ENCODE measurements around the gene SYTL1. TPM values are rescaled to one million over a fixed set of nuclear protein-coding genes. Genes with fewer than 3 reads are reported as not detected.

The SYTL1 gene
- total and polyA plus RNA-seq, 9 of the 15 experiments (the other 6 are each of a cell fraction or from before 2014, with no cell fraction given), result 0.04 to 9.3 (median 1.7) TPM

DNA sequence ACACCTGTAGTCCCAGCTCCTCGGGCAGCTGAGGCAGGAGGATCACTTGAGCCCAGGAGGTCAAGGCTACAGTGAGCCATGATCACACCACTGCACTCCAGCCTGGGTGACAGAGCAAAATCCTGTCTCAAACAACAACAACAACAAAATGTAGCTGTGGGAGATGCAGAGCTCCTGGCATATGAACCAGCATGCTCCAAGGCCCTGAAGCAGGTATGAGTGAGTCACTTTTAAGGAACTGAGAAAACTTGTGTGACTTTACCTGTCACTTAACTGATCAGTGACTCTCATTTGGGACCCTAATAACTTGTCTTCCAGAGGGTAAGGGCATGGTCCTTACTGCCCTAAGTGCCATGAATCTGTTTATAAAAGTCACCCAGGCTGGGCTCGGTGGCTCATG, 39.2 kb upstream of the SYTL1 start:
- WGBS (ENCODE audit: insufficient coverage, low coverage, missing lambda C conversion rate), result 48% methylated on average over 2 of the region's 2 CpGs
- FAIRE-seq, result no peak
- H3K9ac ChIP-seq (ENCODE audit: insufficient read depth in 1 of 2, low read depth in 2 of 2, low read length in 2 of 2), result no peak overlapping the region; a peak in 1 of 4 replicates
- intact Hi-C loops (cut with micrococcal nuclease) (loop anchor here (5.0 kb wide), 2 partner anchors 55 to 70 kb away; partner anchors contain the start of gene FCN3), in situ Hi-C loops (cut with MboI) (loop anchor here (5.0 kb wide), 1 partner anchor 85 kb away; no protein-coding TSS in a partner anchor)
- POLR2A ChIA-PET, result interaction anchor here (0.6 kb wide), 1 partner anchor 333 kb away, joined by 3 read pairs; the partner anchor contains the start of gene FGR
- no peak for ATAC-seq
- peaks cover 27% of the 10 kb centered on the region; the same call in 2 of the 3 replicates for H3K36me3 ChIP-seq (ENCODE audit: control insufficient read depth, insufficient read depth, low read length)
- no peaks in the 10 kb centered on the region for H3K27me3 ChIP-seq (ENCODE audit: control insufficient read depth in 2 of 2, insufficient read depth in 2 of 2, low read length in 2 of 2)
- H2AFZ ChIP-seq (ENCODE audit: low read depth, low read length), result no peak overlapping the region
- 0 out of 2 replicates have a peak, but pooled peaks cover 7% of the 10 kb centered on the region for H4K20me1 ChIP-seq (replicated peaks; ENCODE audit: control insufficient read depth, insufficient read depth, low read length)
- no peak overlapping the region for H3K4me2 ChIP-seq (ENCODE audit: insufficient read depth, low read length)
- no peaks in the 10 kb centered on the region for H3K9me1 ChIP-seq (ENCODE audit: control insufficient read depth, insufficient read depth, low read length)
- DNase-seq (ENCODE audit: extremely low read depth in 1 of 4, low spot score in 3 of 4), result no peak
- CTCF ChIA-PET (ENCODE audit: low intra/inter-chr PET ratio), result interaction anchor here (2.9 to 3.2 kb wide), 2 partner anchors 85 to 93 kb away, joined by 33 to 49 read pairs; no protein-coding TSS in a partner anchor
- TF ChIP-seq, protein P1, sequence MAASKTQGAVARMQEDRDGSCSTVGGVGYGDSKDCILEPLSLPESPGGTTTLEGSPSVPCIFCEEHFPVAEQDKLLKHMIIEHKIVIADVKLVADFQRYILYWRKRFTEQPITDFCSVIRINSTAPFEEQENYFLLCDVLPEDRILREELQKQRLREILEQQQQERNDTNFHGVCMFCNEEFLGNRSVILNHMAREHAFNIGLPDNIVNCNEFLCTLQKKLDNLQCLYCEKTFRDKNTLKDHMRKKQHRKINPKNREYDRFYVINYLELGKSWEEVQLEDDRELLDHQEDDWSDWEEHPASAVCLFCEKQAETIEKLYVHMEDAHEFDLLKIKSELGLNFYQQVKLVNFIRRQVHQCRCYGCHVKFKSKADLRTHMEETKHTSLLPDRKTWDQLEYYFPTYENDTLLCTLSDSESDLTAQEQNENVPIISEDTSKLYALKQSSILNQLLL (CRISPR knock-in tag; IDR thresholded peaks at IDR 0.05; ENCODE audit: borderline replicate concordance), result no peak
- no peak for TF ChIP-seq ATF1 (CRISPR knock-in tag; IDR thresholded peaks at IDR 0.05)
- no peak for TF ChIP-seq ATF1 (tag; IDR thresholded peaks at IDR 0.05)
- TF ChIP-seq, protein P2, sequence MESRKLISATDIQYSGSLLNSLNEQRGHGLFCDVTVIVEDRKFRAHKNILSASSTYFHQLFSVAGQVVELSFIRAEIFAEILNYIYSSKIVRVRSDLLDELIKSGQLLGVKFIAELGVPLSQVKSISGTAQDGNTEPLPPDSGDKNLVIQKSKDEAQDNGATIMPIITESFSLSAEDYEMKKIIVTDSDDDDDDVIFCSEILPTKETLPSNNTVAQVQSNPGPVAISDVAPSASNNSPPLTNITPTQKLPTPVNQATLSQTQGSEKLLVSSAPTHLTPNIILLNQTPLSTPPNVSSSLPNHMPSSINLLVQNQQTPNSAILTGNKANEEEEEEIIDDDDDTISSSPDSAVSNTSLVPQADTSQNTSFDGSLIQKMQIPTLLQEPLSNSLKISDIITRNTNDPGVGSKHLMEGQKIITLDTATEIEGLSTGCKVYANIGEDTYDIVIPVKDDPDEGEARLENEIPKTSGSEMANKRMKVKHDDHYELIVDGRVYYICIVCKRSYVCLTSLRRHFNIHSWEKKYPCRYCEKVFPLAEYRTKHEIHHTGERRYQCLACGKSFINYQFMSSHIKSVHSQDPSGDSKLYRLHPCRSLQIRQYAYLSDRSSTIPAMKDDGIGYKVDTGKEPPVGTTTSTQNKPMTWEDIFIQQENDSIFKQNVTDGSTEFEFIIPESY (CRISPR knock-in tag; IDR thresholded peaks at IDR 0.05), result no peak
- no peak for TF ChIP-seq CBFA2T3 (IDR thresholded peaks at IDR 0.05)
- TF ChIP-seq FOXJ2 (tag; IDR thresholded peaks at IDR 0.05), result no peak
- TF ChIP-seq DPF2 (IDR thresholded peaks at IDR 0.05), result no peak
- no peak for TF ChIP-seq SETDB1 (IDR thresholded peaks at IDR 0.05; ENCODE audit: low read length)
- TF ChIP-seq ZNF184 (CRISPR knock-in tag; IDR thresholded peaks at IDR 0.05), result no peak
- TF ChIP-seq POLR2B (IDR thresholded peaks at IDR 0.05; ENCODE audit: low read depth, partially characterized antibody), result no peak
- TF ChIP-seq PHF21A (IDR thresholded peaks at IDR 0.05; ENCODE audit: borderline replicate concordance, low read depth), result no peak
- TF ChIP-seq, protein P3, sequence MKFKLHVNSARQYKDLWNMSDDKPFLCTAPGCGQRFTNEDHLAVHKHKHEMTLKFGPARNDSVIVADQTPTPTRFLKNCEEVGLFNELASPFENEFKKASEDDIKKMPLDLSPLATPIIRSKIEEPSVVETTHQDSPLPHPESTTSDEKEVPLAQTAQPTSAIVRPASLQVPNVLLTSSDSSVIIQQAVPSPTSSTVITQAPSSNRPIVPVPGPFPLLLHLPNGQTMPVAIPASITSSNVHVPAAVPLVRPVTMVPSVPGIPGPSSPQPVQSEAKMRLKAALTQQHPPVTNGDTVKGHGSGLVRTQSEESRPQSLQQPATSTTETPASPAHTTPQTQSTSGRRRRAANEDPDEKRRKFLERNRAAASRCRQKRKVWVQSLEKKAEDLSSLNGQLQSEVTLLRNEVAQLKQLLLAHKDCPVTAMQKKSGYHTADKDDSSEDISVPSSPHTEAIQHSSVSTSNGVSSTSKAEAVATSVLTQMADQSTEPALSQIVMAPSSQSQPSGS (CRISPR knock-in tag; IDR thresholded peaks at IDR 0.05), result no peak
- no peak for TF ChIP-seq SREBF2 (CRISPR knock-in tag; IDR thresholded peaks at IDR 0.05)
- no peak for TF ChIP-seq CBX3 (IDR thresholded peaks at IDR 0.05; ENCODE audit: borderline replicate concordance in 1 of 2, low read length in 2 of 2)
- TF ChIP-seq ESRRB (CRISPR knock-in tag; IDR thresholded peaks at IDR 0.05; ENCODE audit: borderline replicate concordance), result no peak
- TF ChIP-seq ZKSCAN8 (CRISPR knock-in tag; IDR thresholded peaks at IDR 0.05), result no peak
- no peak for TF ChIP-seq HSF4 (CRISPR knock-in tag; IDR thresholded peaks at IDR 0.05; ENCODE audit: borderline replicate concordance)
- no peak overlapping the region for H3K4me3 ChIP-seq
- no peak overlapping the region for H3K27ac ChIP-seq (ENCODE audit: extremely low read depth, low read depth, low read length)
- H3K79me2 ChIP-seq (ENCODE audit: control insufficient read depth, insufficient read depth, low read length), result no peaks in the 10 kb centered on the region
- no peaks in the 10 kb centered on the region for H3K9me3 ChIP-seq (replicated peaks; ENCODE audit: control insufficient read depth, insufficient read depth, low read depth, low read length)
- H3K4me1 ChIP-seq (replicated peaks in 1 of 2; ENCODE audit: control insufficient read depth in 2 of 2, insufficient read depth in 2 of 2, low read length in 2 of 2), result peaks cover 0 to 15% of the 10 kb centered on the region in 2 experiments; a peak in 2 of 5 replicates
- no TSS peak for BruUV-seq (replicated peaks)

Measured in K562 (cell line).